GM04503 (cell line): ENCODE data around the gene PLA2G15.

ENCODE experiments used
- DNase-seq: peaks from one replicate; pipeline ENCODE4 v3.0.0-alpha.2; 2012; ENCODE audit warnings: low read depth

The PLA2G15 gene

DNA sequence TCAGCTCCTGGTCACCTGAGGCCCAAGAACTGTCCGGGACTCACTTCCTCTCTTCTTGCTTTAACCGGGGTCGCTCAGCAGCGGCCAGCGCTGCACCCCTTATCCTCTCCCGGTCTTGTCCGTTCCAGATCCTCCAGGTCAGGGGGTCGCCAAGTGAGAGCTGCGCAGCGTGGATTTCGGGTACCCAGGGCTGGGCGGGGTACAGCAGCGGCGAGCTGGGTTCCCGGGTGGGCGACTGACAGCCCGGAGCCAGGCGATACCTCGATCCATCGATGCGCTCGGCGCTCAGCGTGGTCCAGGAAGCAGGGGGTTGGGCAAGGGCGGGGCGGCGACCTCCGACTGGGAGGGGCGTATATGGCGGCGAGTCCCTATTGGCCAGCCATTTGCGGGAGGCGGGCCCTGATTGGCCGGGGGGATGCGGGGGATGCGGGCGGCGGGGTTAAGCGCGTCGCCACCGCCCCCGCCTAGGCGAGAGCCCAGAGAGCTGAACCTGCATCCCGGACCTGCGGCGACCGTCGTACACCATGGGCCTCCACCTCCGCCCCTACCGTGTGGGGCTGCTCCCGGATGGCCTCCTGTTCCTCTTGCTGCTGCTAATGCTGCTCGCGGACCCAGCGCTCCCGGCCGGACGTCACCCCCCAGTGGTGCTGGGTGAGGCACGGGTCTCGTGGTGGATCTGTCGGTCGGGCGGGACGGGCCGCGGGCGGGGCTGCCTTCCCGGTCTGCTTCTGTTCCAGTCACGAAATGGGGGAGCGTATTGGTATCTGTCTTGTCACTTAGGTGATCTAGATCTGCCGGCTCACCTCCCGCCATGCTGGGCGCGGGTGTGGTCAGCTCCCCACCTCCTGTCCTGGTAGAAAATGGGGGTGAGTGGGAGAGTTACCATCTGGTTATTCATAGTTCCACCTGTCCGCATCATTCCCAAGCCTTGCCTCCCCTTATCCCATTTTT lies at the start of gene PLA2G15:
PLA2G15 (plus strand) TSS at position 471 of the 951 bp plus-strand sequence; CDS start at position 525, 54 bp downstream.
- DNase-seq, result peak; percentile 55

DNA sequence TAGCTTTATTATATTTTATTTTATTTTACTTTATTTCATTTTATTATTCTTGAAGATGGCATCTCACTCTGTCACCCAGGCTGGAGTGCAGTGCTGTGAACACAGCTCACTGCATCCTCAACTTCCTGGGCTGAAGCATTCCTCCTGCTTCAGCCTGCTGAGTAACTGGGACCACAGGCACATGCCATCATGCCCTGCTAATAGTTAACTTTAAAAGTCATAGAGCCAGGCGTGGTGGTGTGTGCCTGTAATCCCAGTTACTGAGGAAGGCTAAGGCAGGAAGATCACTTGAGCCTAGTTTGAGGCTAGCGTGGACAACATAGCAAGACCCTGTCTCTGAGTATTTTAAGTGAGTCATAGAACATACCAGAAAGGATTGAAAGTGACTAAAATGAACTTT lies 47.9 kb upstream of the PLA2G15 start:
- DNase-seq, result peak; percentile 12

GRCh38 chr16:68200088-68200783 lies 44.9 kb upstream of the PLA2G15 start:
- no peak for DNase-seq

- no peak for DNase-seq
These were observed 43.1 kb upstream of the PLA2G15 start for GRCh38 chr16:68202091-68202519.

DNA sequence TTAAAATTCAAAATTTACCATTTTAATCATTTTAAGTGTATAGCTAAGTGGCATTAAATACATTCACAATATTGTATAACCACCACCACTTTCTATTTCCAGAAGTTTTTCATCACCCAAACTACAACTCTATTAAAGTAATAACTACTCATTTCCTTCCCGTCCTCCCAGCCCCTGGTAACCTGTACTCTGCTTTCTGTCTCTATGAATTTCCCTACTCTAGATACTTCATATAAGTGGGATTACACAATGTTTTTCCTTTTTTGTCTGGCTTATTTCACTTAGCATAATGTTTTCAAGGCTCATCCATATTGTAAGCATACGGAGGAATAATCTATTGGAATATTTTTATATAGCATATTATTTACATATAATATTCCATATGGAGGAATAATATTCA lies 38.9 kb upstream of the PLA2G15 start:
- no peak for DNase-seq

GRCh38 chr16:68214726-68215125 lies 30.4 kb upstream of the PLA2G15 start:
- DNase-seq, result no peak

DNA sequence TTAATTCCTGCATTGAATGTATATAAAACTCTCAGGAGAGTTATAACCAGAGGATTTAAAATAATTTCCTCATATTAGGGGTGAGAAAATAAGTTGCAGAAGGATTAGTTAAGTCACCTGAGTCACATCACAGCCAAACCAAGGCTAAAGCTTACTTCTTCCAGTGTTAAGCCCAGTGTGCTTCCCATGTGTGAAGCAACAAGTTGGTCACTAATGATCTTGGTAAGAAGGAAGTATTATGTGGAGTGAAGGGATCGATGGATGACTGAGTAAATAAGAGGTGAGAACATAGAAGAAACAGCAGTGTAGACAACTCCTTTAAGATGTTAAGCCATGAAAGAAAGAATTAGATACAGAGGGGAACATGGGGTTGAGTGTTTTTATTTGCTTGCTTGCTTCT lies 29.9 kb upstream of the PLA2G15 start:
- no peak for DNase-seq

- DNase-seq, result no peak
These were observed 28.9 kb upstream of the PLA2G15 start for GRCh38 chr16:68216240-68216639.

- DNase-seq, result no peak
These were observed 27.7 kb upstream of the PLA2G15 start for GRCh38 chr16:68217506-68217905.

GRCh38 chr16:68219725-68220351 lies 25.3 kb upstream of the PLA2G15 start:
- DNase-seq, result no peak

- DNase-seq, result no peak
These were observed 22.1 kb upstream of the PLA2G15 start for GRCh38 chr16:68223072-68223471.

DNA sequence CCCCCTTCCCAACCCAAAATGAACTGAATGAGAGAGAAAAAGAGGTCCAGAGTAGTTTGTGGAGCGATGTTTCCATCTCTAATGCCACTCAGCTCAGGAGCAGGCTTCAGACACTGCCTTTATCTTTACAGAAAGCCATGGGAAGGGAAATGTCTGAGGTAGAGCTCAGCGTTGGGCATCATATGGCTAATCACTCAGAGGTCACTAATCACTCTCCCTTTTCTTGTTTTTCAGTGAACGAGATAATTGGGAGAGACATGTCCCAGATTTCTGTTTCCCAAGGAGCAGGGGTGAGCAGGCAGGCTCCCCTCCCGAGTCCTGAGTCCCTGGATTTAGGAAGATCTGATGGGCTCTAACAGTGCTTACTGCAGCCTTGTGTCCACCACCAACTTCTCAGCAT lies 19.1 kb upstream of the PLA2G15 start:
- DNase-seq, result no peak

- DNase-seq, result no peak
These were observed 17.9 kb upstream of the PLA2G15 start for GRCh38 chr16:68227183-68227793.

DNA sequence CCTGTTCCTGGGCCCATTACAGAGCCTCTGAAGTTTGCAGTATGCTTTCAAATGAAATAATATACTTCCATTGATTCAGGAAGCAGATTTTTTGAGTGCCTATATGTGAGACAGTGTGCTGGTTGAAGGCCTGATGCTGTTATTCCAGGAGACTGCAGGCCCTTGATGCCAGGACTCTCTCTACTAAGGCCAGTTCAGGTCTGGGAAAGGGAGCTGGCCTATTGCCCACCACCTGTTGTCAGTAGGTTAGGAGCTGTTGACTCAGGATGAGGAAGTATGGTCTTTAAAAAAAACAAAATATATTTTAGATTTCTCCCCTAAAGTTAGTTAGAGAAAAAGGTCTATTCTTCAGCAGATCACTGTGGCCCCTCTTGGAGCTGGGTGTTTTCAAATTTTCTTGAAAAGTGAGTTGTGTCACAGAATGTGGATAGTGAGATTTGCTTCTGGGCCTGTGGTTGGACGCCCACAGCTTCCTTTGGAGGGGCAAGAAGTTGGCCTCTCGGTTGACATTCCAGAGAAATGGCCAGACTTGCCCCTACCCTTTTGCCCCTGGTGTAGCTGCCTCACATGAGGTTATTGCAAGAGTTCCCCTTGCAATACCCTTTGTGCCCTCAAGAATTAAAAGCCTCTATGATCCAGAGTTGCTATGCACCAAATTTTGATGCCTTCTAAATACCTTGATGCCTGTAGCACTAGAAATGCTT lies 17.2 kb upstream of the PLA2G15 start:
- DNase-seq, result no peak

DNA sequence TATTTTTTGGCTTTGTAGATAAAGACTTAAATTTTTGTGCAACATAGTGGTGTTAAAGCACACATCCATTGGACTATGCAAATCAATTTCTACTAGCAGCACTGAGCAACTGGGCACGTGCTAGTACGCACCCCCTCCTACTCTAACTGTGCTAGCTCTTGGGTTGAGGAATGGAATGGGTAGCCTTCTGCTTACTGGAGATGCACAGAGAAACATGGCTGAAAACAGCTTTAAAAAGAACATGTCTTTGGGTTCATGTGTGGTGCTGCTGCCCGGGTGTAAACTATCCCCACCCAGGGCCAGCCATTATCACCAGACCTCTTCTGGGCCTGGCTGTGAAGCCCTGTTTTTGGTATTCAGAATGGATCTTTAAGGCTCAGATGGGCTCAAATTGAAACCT lies 16.5 kb upstream of the PLA2G15 start:
- DNase-seq, result no peak

DNA sequence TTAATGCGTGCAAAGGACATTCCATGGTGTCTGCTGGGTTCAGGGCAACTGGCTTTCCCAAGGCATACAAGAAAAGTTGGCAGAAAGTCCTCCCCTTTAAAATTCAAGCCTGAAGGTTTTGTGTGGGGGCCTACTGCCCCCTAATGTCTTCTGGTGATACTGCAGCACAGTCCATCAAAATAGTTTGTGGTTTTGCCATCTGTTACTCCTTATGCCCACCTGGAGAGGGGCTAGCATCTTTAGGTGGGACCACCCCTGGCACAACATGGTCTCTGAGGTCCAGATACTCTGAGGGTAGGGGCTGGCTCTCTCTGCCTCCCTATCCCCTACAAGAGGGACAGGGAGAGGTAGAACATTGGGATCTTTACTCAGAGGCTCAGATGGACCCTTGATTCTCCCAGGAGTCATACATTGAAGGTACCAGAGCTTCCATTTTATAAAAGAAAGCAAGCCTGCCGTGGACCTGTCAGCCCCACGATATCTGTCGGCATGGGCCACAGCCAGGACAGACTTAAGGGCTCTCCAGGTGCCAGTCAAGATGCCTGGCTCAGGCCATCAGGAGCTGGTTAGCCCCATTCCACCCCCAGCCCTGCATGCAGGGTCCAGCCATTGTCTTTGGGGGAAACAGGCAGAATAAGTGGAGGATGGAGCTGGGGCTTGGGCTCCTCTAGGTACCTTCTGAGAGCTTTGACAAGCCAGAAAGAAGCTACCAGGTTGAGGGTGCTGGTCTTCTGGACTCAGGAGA lies 15.6 kb upstream of the PLA2G15 start:
- no peak for DNase-seq

DNA sequence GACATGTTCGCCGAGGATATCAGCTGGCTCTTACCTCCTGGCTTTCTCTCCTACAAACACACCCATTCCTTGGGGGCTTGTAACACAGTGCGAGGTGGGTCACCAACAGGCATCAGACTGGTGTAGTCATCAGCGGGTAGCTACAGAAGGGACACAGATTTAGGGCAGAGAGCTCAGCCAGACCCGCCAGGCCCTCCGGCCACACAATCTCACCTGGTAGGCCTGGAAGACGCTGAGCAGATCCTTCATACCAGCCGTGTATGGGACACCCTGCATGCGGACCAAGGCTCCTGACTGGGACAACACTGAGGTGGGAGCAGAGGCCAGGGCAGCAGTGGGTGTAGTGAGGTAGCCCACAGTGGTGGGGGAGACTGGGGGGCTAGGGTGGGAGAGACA lies 15.0 kb upstream of the PLA2G15 start:
- DNase-seq, result no peak

DNA sequence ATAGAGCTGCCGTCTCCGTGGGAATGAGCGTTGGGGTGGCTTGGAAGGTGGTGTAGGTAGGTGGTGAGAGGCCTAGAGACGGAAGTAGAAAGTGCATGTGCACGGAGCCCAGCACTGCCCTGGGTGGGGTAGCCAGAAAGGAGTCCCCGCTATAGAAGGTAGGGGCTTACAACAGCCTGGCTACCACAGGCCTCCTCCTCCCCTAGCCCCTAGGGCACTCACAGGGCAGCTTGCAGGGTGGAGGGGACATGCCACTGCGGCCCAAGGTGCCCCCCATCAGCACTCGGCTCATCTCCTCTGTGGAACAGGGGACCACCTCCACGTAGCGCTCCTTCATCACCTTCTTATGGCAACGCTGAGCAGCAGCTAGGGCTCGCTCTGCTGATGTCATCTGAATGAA lies 14.2 kb upstream of the PLA2G15 start:
- DNase-seq, result no peak

GRCh38 chr16:68231384-68232136 lies 13.6 kb upstream of the PLA2G15 start:
- DNase-seq, result no peak

DNA sequence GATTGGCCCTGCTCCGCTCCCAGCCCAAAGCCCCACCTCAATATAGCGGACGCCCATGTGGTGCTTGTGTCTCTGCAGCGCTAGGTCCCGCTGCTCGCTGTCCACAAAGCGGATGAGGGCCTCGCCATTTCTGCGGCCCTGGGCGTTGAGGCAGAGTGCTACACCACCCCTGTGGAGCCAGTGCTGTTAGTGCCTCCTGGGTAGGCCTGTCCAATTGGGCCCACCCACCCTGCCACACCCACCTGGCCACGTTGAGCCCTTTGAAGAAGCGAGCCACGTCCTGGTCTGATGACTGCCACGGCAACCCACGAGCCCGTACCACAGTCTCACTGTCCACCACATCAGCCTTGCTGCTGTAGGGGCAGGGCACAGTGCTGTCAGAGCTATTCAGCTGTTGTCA lies 12.8 kb upstream of the PLA2G15 start:
- no peak for DNase-seq
